ENCODE measurements around the gene RPRD2.

DNA sequence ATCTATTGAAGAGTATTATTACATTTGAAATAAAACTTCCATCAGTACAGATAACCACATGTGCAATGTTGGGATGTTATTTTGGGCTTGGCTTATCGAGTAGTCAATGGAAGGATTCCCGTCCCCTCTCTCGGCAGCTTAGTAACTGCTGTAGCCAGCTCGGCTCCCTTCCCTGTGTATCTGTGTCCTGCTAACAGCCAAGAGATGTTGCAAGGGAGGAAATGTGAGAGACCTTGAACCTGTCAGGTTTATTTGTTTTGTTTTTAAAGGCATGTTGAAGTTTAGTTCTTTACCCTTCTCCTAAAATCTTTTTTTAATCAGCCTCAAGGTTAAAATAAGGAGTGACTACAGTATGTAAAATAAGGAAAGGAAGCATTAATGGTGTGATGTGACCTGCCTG is 109.7 kb downstream of the RPRD2 start:
- TF ChIP-seq RAD21 (IDR thresholded peaks at IDR 0.05; ENCODE audit: low read length) (no peak), CTCF (conservative IDR thresholded peaks at IDR 0.05; ENCODE audit: low read depth, low read length) (no peak), BHLHE40 (IDR thresholded peaks at IDR 0.05; ENCODE audit: low read depth, low read length) (no peak)

All from IMR-90 (cell line).